WERI-Rb-1 (cell line): Measurements from ENCODE around the gene SLC17A9.
A peak's percentile ranks its signal among the peaks of the same experiment; 100 is the strongest.

Source experiments
- DNase-seq: peaks from one replicate; pipeline ENCODE4 v3.0.0-alpha.2; 2020
- H3K27ac ChIP-seq: fragments of 250-450 bp; sonication (Bioruptor Pico); 2 replicates; pipeline ENCODE4 v1.5.1; 2020; ENCODE audit warnings: mild to moderate bottlenecking, moderate library complexity
- H3K27me3 ChIP-seq: fragments of 250-450 bp; sonication (Bioruptor Pico); 2 replicates; pipeline ENCODE4 v1.5.1; 2021; ENCODE audit warnings: mild to moderate bottlenecking, low read depth, moderate library complexity; ENCODE audit not compliant: insufficient read depth, severe bottlenecking
- H3K36me3 ChIP-seq: fragments of 250-450 bp; sonication (Bioruptor Pico); 2 replicates; pipeline ENCODE4 v1.5.1; 2020; ENCODE audit warnings: mild to moderate bottlenecking, moderate library complexity
- H3K4me3 ChIP-seq: 2 replicates; pipeline ENCODE4 v1.5.1; 2011; ENCODE audit warnings: low read depth, mild to moderate bottlenecking, control low read depth, low read length
- H3K9me3 ChIP-seq: fragments of 250-450 bp; sonication (Bioruptor Pico); 2 replicates; pipeline ENCODE4 v1.5.1; 2021; ENCODE audit warnings: mild to moderate bottlenecking, moderate library complexity; ENCODE audit not compliant: severe bottlenecking
- TF ChIP-seq, protein P1 (sequence below): IDR thresholded peaks from 2 replicates; pipeline ENCODE4 v1.5.1; 2011; ENCODE audit warnings: low read depth, mild to moderate bottlenecking, control low read depth, inconsistent platforms, low read length

Gene SLC17A9

GRCh38 chr20:62971950-62972844 lies 19.7 kb downstream of the SLC17A9 start:
- TF ChIP-seq, protein P1, sequence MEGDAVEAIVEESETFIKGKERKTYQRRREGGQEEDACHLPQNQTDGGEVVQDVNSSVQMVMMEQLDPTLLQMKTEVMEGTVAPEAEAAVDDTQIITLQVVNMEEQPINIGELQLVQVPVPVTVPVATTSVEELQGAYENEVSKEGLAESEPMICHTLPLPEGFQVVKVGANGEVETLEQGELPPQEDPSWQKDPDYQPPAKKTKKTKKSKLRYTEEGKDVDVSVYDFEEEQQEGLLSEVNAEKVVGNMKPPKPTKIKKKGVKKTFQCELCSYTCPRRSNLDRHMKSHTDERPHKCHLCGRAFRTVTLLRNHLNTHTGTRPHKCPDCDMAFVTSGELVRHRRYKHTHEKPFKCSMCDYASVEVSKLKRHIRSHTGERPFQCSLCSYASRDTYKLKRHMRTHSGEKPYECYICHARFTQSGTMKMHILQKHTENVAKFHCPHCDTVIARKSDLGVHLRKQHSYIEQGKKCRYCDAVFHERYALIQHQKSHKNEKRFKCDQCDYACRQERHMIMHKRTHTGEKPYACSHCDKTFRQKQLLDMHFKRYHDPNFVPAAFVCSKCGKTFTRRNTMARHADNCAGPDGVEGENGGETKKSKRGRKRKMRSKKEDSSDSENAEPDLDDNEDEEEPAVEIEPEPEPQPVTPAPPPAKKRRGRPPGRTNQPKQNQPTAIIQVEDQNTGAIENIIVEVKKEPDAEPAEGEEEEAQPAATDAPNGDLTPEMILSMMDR, result peak; percentile 97
- H3K9me3 ChIP-seq, result no peaks in the 10 kb centered on the region
- H3K27me3 ChIP-seq, result no peaks in the 10 kb centered on the region
- peak; percentile 93 for DNase-seq
- no peaks in the 10 kb centered on the region for H3K36me3 ChIP-seq
- H3K27ac ChIP-seq, result peak overlapping the region; percentile 35
- peak overlapping the region; percentile 17; the same call in 1 of the 2 replicates for H3K4me3 ChIP-seq

DNA sequence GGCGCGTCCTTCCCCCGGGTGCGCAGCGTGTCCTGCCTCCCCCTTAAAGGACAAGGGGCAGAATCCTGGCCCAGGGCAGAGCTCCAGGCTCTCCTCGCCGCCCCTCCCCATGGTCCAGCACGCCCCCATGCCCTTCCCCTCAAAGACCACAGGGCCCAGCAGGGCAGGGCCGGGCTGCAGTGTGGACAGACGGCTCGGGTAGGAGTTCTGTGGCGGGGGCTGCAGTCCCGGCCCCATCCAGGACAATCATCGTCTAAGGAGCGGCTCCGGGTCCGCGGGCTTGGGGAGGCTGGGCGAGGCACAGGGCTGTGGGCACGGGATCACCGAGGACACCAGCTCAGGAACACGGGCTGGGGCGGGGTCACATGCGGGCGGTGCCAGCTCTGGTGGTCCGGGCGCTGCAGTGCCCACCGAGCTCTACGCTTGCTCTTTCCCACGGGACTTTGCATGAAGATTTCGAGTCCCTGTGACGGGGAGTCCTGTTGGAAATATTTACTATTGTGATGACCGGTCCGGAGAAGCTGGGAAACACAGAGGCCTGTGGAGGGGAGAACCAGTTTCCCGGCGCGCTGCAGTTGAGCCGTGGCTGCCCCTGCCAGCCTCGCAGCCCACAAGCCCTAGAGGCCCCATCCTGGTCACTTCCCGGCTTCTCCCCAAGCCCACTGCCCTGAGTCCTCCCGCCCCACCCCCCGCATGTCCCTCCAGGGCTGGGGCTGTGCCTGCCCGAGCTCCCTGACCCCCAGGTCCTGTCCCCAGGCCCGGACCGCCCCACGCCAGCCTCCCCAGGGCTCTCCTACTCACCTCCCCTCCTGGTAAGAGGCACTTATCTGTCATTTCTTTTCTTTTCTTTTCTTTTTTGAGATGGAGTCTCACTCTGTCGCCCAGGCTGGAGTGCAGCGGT lies 20.6 kb downstream of the SLC17A9 start:
- no peak for DNase-seq
- Histone ChIP-seq H3K9me3 (no peaks in the 10 kb centered on the region), H3K36me3 (no peaks in the 10 kb centered on the region), H3K4me3 (no peak overlapping the region), H3K27ac (peak overlapping the region; percentile 35), H3K27me3 (no peaks in the 10 kb centered on the region)
- TF ChIP-seq, protein P1, result no peak

DNA sequence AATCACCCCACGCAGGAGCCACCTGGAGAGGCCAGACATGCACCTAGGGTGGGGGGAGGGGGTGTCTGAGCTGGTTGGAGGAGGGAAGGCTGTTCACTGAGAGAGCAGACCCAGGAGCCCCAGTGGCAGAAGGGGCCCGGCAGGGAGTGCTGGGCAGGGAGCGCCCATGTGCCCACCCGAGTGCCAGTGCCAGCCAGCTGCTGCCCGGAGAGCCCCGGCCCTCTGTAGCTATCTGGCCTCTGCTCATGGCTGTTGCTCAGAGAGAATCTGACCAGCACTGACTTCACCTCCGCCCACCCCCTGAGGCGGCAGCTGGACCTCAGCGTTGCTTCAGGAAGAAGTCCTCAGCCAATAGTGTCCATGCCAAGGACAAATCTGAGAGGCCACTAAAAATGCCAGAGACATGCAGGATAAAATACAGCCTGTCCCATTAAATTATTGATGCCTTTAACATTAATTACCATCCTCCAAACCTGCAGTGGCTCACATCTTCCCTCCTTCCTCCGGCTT lies 22.8 kb downstream of the SLC17A9 start:
- H3K36me3 ChIP-seq, result no peaks in the 10 kb centered on the region
- TF ChIP-seq, protein P1, result no peak
- DNase-seq, result no peak
- H3K27ac ChIP-seq, result peak overlapping the region; percentile 29
- H3K9me3 ChIP-seq, result no peaks in the 10 kb centered on the region
- H3K27me3 ChIP-seq, result no peaks in the 10 kb centered on the region
- no peak overlapping the region for H3K4me3 ChIP-seq

DNA sequence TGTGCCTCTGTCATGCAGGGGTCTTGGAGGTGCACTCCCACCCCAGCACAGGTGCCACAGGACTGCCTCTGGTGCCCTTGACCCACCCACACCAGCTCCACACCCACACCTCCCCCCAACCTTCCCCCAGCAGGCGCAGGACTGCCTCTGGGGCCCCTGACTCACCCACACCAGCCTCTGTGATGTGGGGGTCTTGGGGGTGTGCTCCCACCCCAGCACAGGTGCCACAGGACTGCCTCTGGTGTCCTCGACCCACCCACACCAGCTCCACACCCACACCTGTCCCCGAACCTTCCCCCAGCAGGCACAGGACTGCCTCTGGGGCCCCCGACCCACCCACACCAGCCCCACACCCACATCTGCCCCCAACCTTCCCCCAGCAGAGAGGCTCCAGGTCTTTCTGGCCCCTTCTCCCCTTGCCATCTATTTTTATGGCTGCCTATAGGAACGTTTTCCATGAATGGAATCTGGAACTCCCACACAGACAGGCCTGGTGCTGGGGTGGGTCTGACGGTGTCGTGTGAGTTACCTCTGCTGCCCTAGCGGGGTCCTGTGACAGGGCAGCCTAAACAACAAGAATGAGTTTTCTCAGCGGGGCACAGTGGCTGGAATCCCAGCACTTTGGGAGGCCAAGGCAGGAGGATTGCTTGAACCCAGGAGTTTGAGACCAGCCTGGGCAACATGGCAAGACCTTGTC lies 23.5 kb downstream of the SLC17A9 start:
- no peak overlapping the region for H3K4me3 ChIP-seq
- no peaks in the 10 kb centered on the region for H3K9me3 ChIP-seq
- 0 out of 2 replicates have a peak overlapping the region, but pooled peaks have one; percentile 29 for H3K27ac ChIP-seq
- H3K27me3 ChIP-seq, result no peaks in the 10 kb centered on the region
- no peaks in the 10 kb centered on the region for H3K36me3 ChIP-seq
- DNase-seq, result no peak
- TF ChIP-seq, protein P1, result no peak

GRCh38 chr20:62976886-62977285 lies 24.4 kb downstream of the SLC17A9 start:
- Histone ChIP-seq H3K27ac (no peak overlapping the region), H3K27me3 (no peaks in the 10 kb centered on the region), H3K36me3 (no peaks in the 10 kb centered on the region), H3K4me3 (no peak overlapping the region), H3K9me3 (no peaks in the 10 kb centered on the region)
- TF ChIP-seq, protein P1, result no peak
- DNase-seq, result no peak
